Panc1 (cell line): Measurements from ENCODE around the gene C11orf98. TPM values are rescaled to one million over a fixed set of nuclear protein-coding genes. Genes with fewer than 3 reads are reported as not detected.

Experiments
- ATAC-seq: fragments of 200-7000 bp; cut with Tn5 transposase; 2 replicates; pipeline ENCODE4 v1.9.1; 2020; ENCODE audit warnings: mild to moderate bottlenecking, moderate library complexity
- BruUV-seq: library from RNA; stranded (reverse); fragments of 400-500 nt; replicated peaks from 2 replicates; lab custom pipeline; 2021; lab: Mats Ljungman, UMichigan
- CTCF ChIA-PET: fragments of 300-600 bp; sonication (Branson Sonifier 250); formaldehyde crosslinking; loops from one replicate; lab custom pipeline; 2022; ENCODE audit warnings: antibody characterized with exemption; lab: Charles Lee
- POLR2A ChIA-PET: fragments of 300-600 bp; sonication (Branson Sonifier 250); formaldehyde crosslinking; loops from one replicate; lab custom pipeline; 2022; ENCODE audit warnings: antibody characterized with exemption; lab: Charles Lee
- DNase-seq: peaks from one replicate; pipeline ENCODE4 v3.0.0-alpha.2; 2010; ENCODE audit warnings: low read depth, low spot score
- H3K27ac ChIP-seq: 2 replicates; pipeline ENCODE4 v1.5.1; 2011; ENCODE audit warnings: mild to moderate bottlenecking, low read length, inconsistent platforms
- H3K27me3 ChIP-seq: fragments of 200-500 bp; sonication (Bioruptor generic); 2 replicates; pipeline ENCODE4 v1.6.0; 2014; ENCODE audit warnings: low read length, inconsistent platforms; ENCODE audit not compliant: control insufficient read depth, insufficient read depth
- H3K36me3 ChIP-seq: fragments of 200-500 bp; sonication (Bioruptor generic); 2 replicates; pipeline ENCODE4 v1.5.1; 2014; ENCODE audit warnings: inconsistent platforms, mild to moderate bottlenecking, low read length, moderate library complexity; ENCODE audit not compliant: control insufficient read depth, insufficient read depth
- H3K4me1 ChIP-seq: 2 replicates; pipeline ENCODE4 v1.5.1; 2011; ENCODE audit warnings: inconsistent platforms, mild to moderate bottlenecking, low read length, moderate library complexity; ENCODE audit not compliant: control insufficient read depth, insufficient read depth
- H3K4me3 ChIP-seq, 2 experiments: 2 replicates each; pipeline ENCODE4 v1.5.1; 2011 to 2012; ENCODE audit warnings: low read depth in 2 of 2, low read length in 2 of 2, mild to moderate bottlenecking in 2 of 2, inconsistent platforms in 1 of 2, moderate library complexity in 1 of 2
- H3K9me3 ChIP-seq: fragments of 200-500 bp; sonication (Bioruptor generic); 2 replicates; pipeline ENCODE4 v1.5.1; 2014; ENCODE audit warnings: low read depth, mild to moderate bottlenecking, inconsistent platforms, low read length, moderate library complexity; ENCODE audit not compliant: control insufficient read depth, insufficient read depth
- CTCF ChIP-seq: fragments of 450-650 bp; IDR thresholded peaks from 2 replicates; pipeline ENCODE4 v1.5.1; 2017; ENCODE audit warnings: mild to moderate bottlenecking
- POLR2AphosphoS5 ChIP-seq: IDR thresholded peaks from 2 replicates; pipeline ENCODE4 v1.6.1; 2012; ENCODE audit warnings: mild to moderate bottlenecking, low read depth, low read length, moderate library complexity
- SIN3A ChIP-seq: IDR thresholded peaks from 2 replicates; pipeline ENCODE4 v1.6.1; 2012; ENCODE audit warnings: low read depth, mild to moderate bottlenecking, low read length, moderate library complexity, borderline replicate concordance; ENCODE audit not compliant: insufficient read depth
- TCF7L2 ChIP-seq: IDR thresholded peaks from 2 replicates; pipeline ENCODE4 v1.6.1; 2011; ENCODE audit warnings: mild to moderate bottlenecking, low read depth, low read length, inconsistent platforms
- in situ Hi-C: cut with HindIII; loops from 2 replicates; pipeline ENCODE4 v1.10.0; 2016; ENCODE audit warnings: low sequenced_read_pairs, low pct_unique_long_range_greater_than_20kb
- intact Hi-C: fragments of 100-400 bp; cut with micrococcal nuclease; formaldehyde crosslinking; loops from one replicate; pipeline ENCODE4 v1.10.0; 2022; ENCODE audit not compliant: unreplicated experiment
- total RNA-seq: library from RNA; stranded (reverse); gene quantifications from one replicate; pipeline ENCODE4 v1.2.1, GENCODE V29; 2021; ENCODE audit not compliant: unreplicated experiment
- TF ChIP-seq, protein P1 (sequence below), 2 experiments: IDR thresholded peaks; 2 replicates each; pipeline ENCODE4 v1.6.1; 2011 to 2012; ENCODE audit warnings: low read depth in 2 of 2, control low read depth in 1 of 2, low read length in 1 of 2, mild to moderate bottlenecking in 1 of 2, moderate library complexity in 1 of 2; ENCODE audit not compliant: insufficient read depth in 1 of 2

The C11orf98 gene
- total RNA-seq, 1 experiment from 2014 or later: 96.7 TPM

DNA sequence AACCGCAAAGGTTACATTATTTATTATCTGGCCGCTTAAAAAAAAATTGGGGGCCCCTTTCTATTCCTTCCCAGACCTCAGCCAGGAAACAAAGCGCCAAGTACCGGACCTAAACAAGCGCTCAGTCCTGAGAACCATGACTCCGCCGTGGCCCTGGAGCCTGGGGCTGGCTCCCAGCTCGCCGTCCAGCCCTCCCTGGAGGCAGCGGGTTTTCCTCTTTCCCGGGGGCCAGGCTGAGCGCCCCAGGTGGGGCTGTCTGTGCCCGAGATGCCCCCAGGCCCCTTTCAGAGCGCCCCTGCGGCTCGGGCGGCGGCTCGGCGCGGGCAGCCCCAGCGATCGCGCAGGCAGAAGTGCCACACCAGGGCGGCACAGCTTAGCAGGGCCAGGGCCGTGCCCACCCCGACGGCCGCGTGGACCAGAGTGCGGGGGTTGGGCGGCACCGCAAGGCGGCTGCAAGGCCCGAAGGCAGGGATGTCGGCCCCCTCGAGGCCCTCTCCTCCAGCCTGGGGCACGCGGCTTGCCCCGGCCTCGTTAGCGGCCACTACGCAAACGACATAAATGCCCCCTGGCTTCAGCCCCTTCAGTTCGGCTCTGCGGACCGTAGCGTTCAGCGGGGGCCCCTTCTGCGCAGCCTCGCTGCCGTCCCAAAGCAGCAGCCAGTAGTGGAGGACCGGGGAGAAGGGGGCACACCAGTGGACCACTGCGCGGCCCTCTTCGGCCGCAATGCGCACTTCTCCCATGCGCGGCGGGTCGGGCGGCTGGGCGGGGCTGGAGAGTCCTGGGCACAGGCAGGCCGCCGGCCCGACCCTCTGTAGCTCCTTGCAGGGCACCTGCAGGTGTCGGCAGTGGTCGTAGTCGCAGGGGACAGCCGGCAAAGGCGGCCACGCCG, 22.7 kb upstream of the C11orf98 start:
- in situ Hi-C loops: no loop called here
- no peak overlapping the region for H3K4me3 ChIP-seq
- no peaks in the 10 kb centered on the region for H3K4me1 ChIP-seq
- H3K9me3 ChIP-seq: no peaks in the 10 kb centered on the region
- intact Hi-C loops: no loop called here
- H3K36me3 ChIP-seq: no peaks in the 10 kb centered on the region
- 0 out of 2 replicates have a peak, but pooled peaks have one; percentile 8 for ATAC-seq
- no peak for TF ChIP-seq POLR2AphosphoS5
- TF ChIP-seq, protein P1, sequence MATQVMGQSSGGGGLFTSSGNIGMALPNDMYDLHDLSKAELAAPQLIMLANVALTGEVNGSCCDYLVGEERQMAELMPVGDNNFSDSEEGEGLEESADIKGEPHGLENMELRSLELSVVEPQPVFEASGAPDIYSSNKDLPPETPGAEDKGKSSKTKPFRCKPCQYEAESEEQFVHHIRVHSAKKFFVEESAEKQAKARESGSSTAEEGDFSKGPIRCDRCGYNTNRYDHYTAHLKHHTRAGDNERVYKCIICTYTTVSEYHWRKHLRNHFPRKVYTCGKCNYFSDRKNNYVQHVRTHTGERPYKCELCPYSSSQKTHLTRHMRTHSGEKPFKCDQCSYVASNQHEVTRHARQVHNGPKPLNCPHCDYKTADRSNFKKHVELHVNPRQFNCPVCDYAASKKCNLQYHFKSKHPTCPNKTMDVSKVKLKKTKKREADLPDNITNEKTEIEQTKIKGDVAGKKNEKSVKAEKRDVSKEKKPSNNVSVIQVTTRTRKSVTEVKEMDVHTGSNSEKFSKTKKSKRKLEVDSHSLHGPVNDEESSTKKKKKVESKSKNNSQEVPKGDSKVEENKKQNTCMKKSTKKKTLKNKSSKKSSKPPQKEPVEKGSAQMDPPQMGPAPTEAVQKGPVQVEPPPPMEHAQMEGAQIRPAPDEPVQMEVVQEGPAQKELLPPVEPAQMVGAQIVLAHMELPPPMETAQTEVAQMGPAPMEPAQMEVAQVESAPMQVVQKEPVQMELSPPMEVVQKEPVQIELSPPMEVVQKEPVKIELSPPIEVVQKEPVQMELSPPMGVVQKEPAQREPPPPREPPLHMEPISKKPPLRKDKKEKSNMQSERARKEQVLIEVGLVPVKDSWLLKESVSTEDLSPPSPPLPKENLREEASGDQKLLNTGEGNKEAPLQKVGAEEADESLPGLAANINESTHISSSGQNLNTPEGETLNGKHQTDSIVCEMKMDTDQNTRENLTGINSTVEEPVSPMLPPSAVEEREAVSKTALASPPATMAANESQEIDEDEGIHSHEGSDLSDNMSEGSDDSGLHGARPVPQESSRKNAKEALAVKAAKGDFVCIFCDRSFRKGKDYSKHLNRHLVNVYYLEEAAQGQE (IDR thresholded peaks at IDR 0.05; ENCODE audit: insufficient read depth in 1 of 2, low read depth in 2 of 2, low read length in 1 of 2): no peak
- no peak for TF ChIP-seq CTCF
- no peak for TF ChIP-seq SIN3A
- no peak for TF ChIP-seq TCF7L2
- no TSS peak for BruUV-seq
- ChIA-PET POLR2A (interaction anchor here (0.5 kb wide), 1 partner anchor 207 kb away, joined by 3 read pairs; no protein-coding TSS in a partner anchor), CTCF (no interaction called here)
- DNase-seq: no peak
- H3K27ac ChIP-seq: no peak overlapping the region
- no peaks in the 10 kb centered on the region for H3K27me3 ChIP-seq

DNA sequence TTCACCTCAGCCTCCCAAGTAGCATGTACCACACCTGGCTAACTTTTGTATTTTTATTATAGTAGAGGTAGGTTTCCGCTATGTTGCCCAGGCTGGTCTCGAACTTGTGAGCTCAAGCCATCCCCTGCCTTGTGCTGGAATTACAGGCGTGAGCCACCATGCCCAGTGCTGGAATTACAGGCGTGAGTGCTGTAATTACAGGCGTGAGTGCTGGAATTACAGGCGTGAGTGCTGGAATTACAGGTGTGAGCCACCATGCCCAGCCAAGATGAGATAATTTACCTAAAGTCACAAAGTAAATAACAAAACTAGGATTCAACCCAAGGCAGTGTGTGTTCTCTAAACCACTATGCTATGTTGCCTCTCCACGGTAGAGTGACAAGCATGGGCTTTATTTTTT, 17.5 kb upstream of the C11orf98 start:
- ATAC-seq (no peak), DNase-seq (no peak)
- CTCF ChIA-PET: no interaction called here
- H3K27ac ChIP-seq: no peak overlapping the region
- in situ Hi-C loops: no loop called here
- BruUV-seq: no TSS peak
- no peaks in the 10 kb centered on the region for H3K9me3 ChIP-seq
- no peaks in the 10 kb centered on the region for H3K27me3 ChIP-seq
- H3K4me1 ChIP-seq: peaks cover 8% of the 10 kb centered on the region
- TF ChIP-seq CTCF: no peak
- TF ChIP-seq TCF7L2: no peak
- TF ChIP-seq POLR2AphosphoS5: no peak
- TF ChIP-seq SIN3A: no peak
- TF ChIP-seq, protein P1 (IDR thresholded peaks at IDR 0.05; ENCODE audit: insufficient read depth in 1 of 2, low read depth in 2 of 2, low read length in 1 of 2): no peak
- POLR2A ChIA-PET: no interaction called here
- intact Hi-C loops: no loop called here
- no peak overlapping the region for H3K4me3 ChIP-seq
- H3K36me3 ChIP-seq: no peaks in the 10 kb centered on the region; the same call in 1 of the 2 replicates
